ENCODE measurements around the gene PRIMA1.

The PRIMA1 gene

GRCh38 chr14:93784878-93785277 is 3.4 kb downstream of the PRIMA1 start:
- Histone ChIP-seq H3K27me3 (ENCODE audit: control insufficient read depth, insufficient read depth, low read length, poor library complexity, severe bottlenecking) (peaks cover 39% of the 10 kb centered on the region), H3K36me3 (ENCODE audit: control insufficient read depth, insufficient read depth, low read length) (no peaks in the 10 kb centered on the region), H3K4me3 (ENCODE audit: insufficient read depth, low read depth, low read length) (no peak overlapping the region), H3K9me3 (ENCODE audit: control insufficient read depth, low read length) (no peaks in the 10 kb centered on the region), H3K4me1 (ENCODE audit: control insufficient read depth, insufficient read depth, low read length) (peaks cover 12% of the 10 kb centered on the region), H3K27ac (ENCODE audit: insufficient read depth, low read depth, low read length, poor library complexity, severe bottlenecking) (no peak overlapping the region)
- 87 to 91% methylated on average over 3 of the region's 3 CpGs for whole genome bisulfite sequencing, 2 experiments

- Histone ChIP-seq H3K9me3 (ENCODE audit: control insufficient read depth, low read length) (no peaks in the 10 kb centered on the region), H3K36me3 (ENCODE audit: control insufficient read depth, insufficient read depth, low read length) (no peaks in the 10 kb centered on the region), H3K4me1 (ENCODE audit: control insufficient read depth, insufficient read depth, low read length) (no peaks in the 10 kb centered on the region), H3K4me3 (ENCODE audit: insufficient read depth, low read depth, low read length) (no peak overlapping the region), H3K27me3 (ENCODE audit: control insufficient read depth, insufficient read depth, low read length, poor library complexity, severe bottlenecking) (peaks cover 2% of the 10 kb centered on the region), H3K27ac (ENCODE audit: insufficient read depth, low read depth, low read length, poor library complexity, severe bottlenecking) (no peak overlapping the region)
- WGBS, 2 experiments, result 75 to 76% methylated on average over 14 of the region's 14 CpGs
Observed at GRCh38 chr14:93780813-93781400, 7.4 kb downstream of the PRIMA1 start.

- Histone ChIP-seq H3K4me3 (ENCODE audit: insufficient read depth, low read depth, low read length) (no peak overlapping the region), H3K27me3 (ENCODE audit: control insufficient read depth, insufficient read depth, low read length, poor library complexity, severe bottlenecking) (no peaks in the 10 kb centered on the region), H3K36me3 (ENCODE audit: control insufficient read depth, insufficient read depth, low read length) (no peaks in the 10 kb centered on the region), H3K4me1 (ENCODE audit: control insufficient read depth, insufficient read depth, low read length) (no peaks in the 10 kb centered on the region), H3K9me3 (ENCODE audit: control insufficient read depth, low read length) (no peaks in the 10 kb centered on the region), H3K27ac (ENCODE audit: insufficient read depth, low read depth, low read length, poor library complexity, severe bottlenecking) (no peak overlapping the region)
- WGBS, 2 experiments, result 86 to 88% methylated on average over 19 to 20 of the region's 20 CpGs
Observed at GRCh38 chr14:93778856-93779629, 9.2 kb downstream of the PRIMA1 start.

- 94 to 95% methylated on average over 8 of the region's 8 CpGs for WGBS, 2 experiments
- Histone ChIP-seq H3K4me3 (ENCODE audit: insufficient read depth, low read depth, low read length) (no peak overlapping the region), H3K36me3 (ENCODE audit: control insufficient read depth, insufficient read depth, low read length) (no peaks in the 10 kb centered on the region), H3K4me1 (ENCODE audit: control insufficient read depth, insufficient read depth, low read length) (no peaks in the 10 kb centered on the region), H3K9me3 (ENCODE audit: control insufficient read depth, low read length) (no peaks in the 10 kb centered on the region), H3K27ac (ENCODE audit: insufficient read depth, low read depth, low read length, poor library complexity, severe bottlenecking) (no peak overlapping the region), H3K27me3 (ENCODE audit: control insufficient read depth, insufficient read depth, low read length, poor library complexity, severe bottlenecking) (no peaks in the 10 kb centered on the region)
Observed at GRCh38 chr14:93778453-93778852, 9.8 kb downstream of the PRIMA1 start.

GRCh38 chr14:93775744-93776143 is 12.5 kb downstream of the PRIMA1 start:
- H3K27me3 ChIP-seq (ENCODE audit: control insufficient read depth, insufficient read depth, low read length, poor library complexity, severe bottlenecking), result no peaks in the 10 kb centered on the region
- H3K36me3 ChIP-seq (ENCODE audit: control insufficient read depth, insufficient read depth, low read length), result no peaks in the 10 kb centered on the region
- H3K9me3 ChIP-seq (ENCODE audit: control insufficient read depth, low read length), result no peaks in the 10 kb centered on the region
- no peaks in the 10 kb centered on the region for H3K4me1 ChIP-seq (ENCODE audit: control insufficient read depth, insufficient read depth, low read length)
- H3K4me3 ChIP-seq (ENCODE audit: insufficient read depth, low read depth, low read length), result no peak overlapping the region
- 92 to 98% methylated on average over 3 of the region's 3 CpGs for WGBS, 2 experiments
- H3K27ac ChIP-seq (ENCODE audit: insufficient read depth, low read depth, low read length, poor library complexity, severe bottlenecking), result no peak overlapping the region

DNA sequence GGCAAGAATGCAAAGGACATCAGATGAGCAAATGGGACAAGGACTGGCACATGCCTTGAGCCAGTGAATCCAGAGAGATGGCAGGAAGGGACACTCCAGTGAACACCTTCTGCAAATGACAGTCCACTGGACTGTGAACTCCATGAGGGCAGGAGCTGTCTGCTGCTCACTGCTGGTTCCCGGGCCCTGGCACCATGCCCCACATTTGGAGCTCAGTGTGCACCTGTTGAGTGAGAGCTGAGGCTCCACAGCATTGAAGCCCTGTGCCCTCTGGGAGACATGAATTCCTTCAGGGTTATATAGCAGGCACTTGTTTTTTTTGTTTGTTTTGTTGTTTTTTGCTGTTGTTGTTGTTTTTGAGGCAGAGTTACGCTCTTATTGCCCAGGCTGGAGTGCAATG is 13.1 kb downstream of the PRIMA1 start:
- H3K27me3 ChIP-seq (ENCODE audit: control insufficient read depth, insufficient read depth, low read length, poor library complexity, severe bottlenecking), result no peaks in the 10 kb centered on the region
- H3K4me3 ChIP-seq (ENCODE audit: insufficient read depth, low read depth, low read length), result no peak overlapping the region
- H3K9me3 ChIP-seq (ENCODE audit: control insufficient read depth, low read length), result no peaks in the 10 kb centered on the region
- H3K4me1 ChIP-seq (ENCODE audit: control insufficient read depth, insufficient read depth, low read length), result no peaks in the 10 kb centered on the region
- H3K36me3 ChIP-seq (ENCODE audit: control insufficient read depth, insufficient read depth, low read length), result no peaks in the 10 kb centered on the region
- no peak overlapping the region for H3K27ac ChIP-seq (ENCODE audit: insufficient read depth, low read depth, low read length, poor library complexity, severe bottlenecking)
- WGBS, 2 experiments, result 92 to 96% methylated on average over 2 of the region's 2 CpGs

- H3K4me3 ChIP-seq (ENCODE audit: insufficient read depth, low read depth, low read length), result no peak overlapping the region
- H3K27ac ChIP-seq (ENCODE audit: insufficient read depth, low read depth, low read length, poor library complexity, severe bottlenecking), result no peak overlapping the region
- no peaks in the 10 kb centered on the region for H3K27me3 ChIP-seq (ENCODE audit: control insufficient read depth, insufficient read depth, low read length, poor library complexity, severe bottlenecking)
- H3K4me1 ChIP-seq (ENCODE audit: control insufficient read depth, insufficient read depth, low read length), result no peaks in the 10 kb centered on the region
- no peaks in the 10 kb centered on the region for H3K9me3 ChIP-seq (ENCODE audit: control insufficient read depth, low read length)
- WGBS, 2 experiments, result 94 to 95% methylated on average over 5 of the region's 5 CpGs
- H3K36me3 ChIP-seq (ENCODE audit: control insufficient read depth, insufficient read depth, low read length), result no peaks in the 10 kb centered on the region
Observed at GRCh38 chr14:93772263-93772662, 16.0 kb downstream of the PRIMA1 start.

DNA sequence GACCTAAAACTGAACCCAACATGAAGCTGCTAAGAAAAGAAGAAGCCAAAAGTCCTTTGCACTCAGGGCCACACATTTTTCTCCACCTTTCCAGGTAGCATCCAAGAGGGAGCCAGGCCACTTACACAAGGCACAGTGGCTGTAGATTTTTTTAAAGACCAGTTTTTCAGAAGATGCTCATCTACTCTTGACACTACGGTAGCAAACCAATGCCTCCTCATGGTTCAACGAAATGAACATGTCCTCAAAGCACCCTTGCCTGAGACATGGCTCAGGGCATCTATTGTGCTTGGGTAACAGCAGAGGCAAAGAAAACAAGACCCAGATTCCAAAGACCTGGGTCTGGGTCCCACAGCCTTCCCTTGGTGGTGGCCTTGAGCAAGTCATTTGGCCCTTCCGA is 22.3 kb downstream of the PRIMA1 start:
- WGBS, 2 experiments, result 45 to 49% methylated on average over 3 of the region's 3 CpGs
- H3K27ac ChIP-seq (ENCODE audit: insufficient read depth, low read depth, low read length, poor library complexity, severe bottlenecking), result no peak overlapping the region
- no peaks in the 10 kb centered on the region for H3K9me3 ChIP-seq (ENCODE audit: control insufficient read depth, low read length)
- H3K36me3 ChIP-seq (ENCODE audit: control insufficient read depth, insufficient read depth, low read length), result no peaks in the 10 kb centered on the region
- no peaks in the 10 kb centered on the region for H3K27me3 ChIP-seq (ENCODE audit: control insufficient read depth, insufficient read depth, low read length, poor library complexity, severe bottlenecking)
- peaks cover 11% of the 10 kb centered on the region for H3K4me1 ChIP-seq (ENCODE audit: control insufficient read depth, insufficient read depth, low read length)
- H3K4me3 ChIP-seq (ENCODE audit: insufficient read depth, low read depth, low read length), result no peak overlapping the region

- Histone ChIP-seq H3K4me1 (ENCODE audit: control insufficient read depth, insufficient read depth, low read length) (peaks cover 11% of the 10 kb centered on the region), H3K9me3 (ENCODE audit: control insufficient read depth, low read length) (no peaks in the 10 kb centered on the region), H3K36me3 (ENCODE audit: control insufficient read depth, insufficient read depth, low read length) (no peaks in the 10 kb centered on the region), H3K4me3 (ENCODE audit: insufficient read depth, low read depth, low read length) (no peak overlapping the region), H3K27me3 (ENCODE audit: control insufficient read depth, insufficient read depth, low read length, poor library complexity, severe bottlenecking) (no peaks in the 10 kb centered on the region), H3K27ac (ENCODE audit: insufficient read depth, low read depth, low read length, poor library complexity, severe bottlenecking) (no peak overlapping the region)
- 91 to 93% methylated on average over 4 of the region's 4 CpGs for WGBS, 2 experiments
Observed at GRCh38 chr14:93765155-93765554, 23.1 kb downstream of the PRIMA1 start.

DNA sequence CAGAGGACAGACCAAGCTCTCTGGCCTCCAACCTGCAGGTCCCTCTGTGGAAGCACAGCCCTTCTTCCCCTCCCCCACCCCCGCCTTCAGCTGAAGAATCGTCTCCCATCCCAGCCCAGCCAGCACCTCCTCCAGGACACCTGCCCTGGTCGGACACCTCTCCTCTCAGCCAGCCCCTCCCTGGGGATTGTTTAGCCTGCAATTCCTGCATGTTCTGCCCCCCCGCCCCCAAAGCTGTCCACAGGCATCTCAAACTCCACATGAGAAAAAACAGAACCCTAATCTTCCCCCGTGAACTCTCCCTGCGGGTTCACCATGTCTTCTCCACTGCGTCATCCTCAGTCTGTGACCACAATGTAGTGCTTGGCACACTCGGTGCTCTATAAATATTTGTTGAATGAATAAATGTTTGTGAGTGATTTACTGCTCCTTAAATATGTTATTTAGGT is 24.1 kb downstream of the PRIMA1 start:
- no peaks in the 10 kb centered on the region for H3K36me3 ChIP-seq (ENCODE audit: control insufficient read depth, insufficient read depth, low read length)

More for the DNA sequence above, 24.1 kb downstream of the PRIMA1 start:
- H3K27me3 ChIP-seq (ENCODE audit: control insufficient read depth, insufficient read depth, low read length, poor library complexity, severe bottlenecking), result no peaks in the 10 kb centered on the region
- peaks cover 11% of the 10 kb centered on the region for H3K4me1 ChIP-seq (ENCODE audit: control insufficient read depth, insufficient read depth, low read length)
- WGBS, 2 experiments, result 75 to 78% methylated on average over 8 of the region's 8 CpGs
- no peak overlapping the region for H3K27ac ChIP-seq (ENCODE audit: insufficient read depth, low read depth, low read length, poor library complexity, severe bottlenecking)
- H3K9me3 ChIP-seq (ENCODE audit: control insufficient read depth, low read length), result no peaks in the 10 kb centered on the region
- no peak overlapping the region for H3K4me3 ChIP-seq (ENCODE audit: insufficient read depth, low read depth, low read length)
